HG02870 (cell line): ENCODE measurements around the gene AFAP1L1.
"Not testable (repeated sequence)": the region's sequence is repeated elsewhere in the genome, so short reads cannot be mapped to it uniquely, and the experiment has no call there.

Experiments
- ATAC-seq: cut with Tn5 transposase; IDR thresholded peaks from one replicate; pipeline ENCODE4 v1.9.1; 2021; ENCODE audit warnings: mild to moderate bottlenecking, moderate library complexity; ENCODE audit not compliant: unreplicated experiment

AFAP1L1 gene

DNA sequence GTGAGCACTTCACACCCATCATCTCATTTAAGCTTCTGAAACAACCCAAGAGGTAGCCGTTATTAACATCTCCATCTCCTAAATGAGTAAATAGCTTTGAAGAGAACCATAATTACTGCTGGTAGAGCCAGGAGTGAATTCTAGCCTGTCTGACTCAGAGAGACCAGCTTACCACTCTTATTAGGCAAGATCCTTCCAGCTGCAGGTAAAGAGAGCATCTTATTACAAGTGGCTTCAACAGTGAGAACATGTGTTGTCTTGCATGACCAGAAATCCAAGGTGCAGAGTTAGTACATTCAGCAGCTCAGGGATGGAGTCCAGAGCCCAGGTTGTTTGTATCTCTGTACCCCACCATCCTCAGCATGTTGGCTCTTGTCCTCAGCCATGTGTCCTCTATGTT, 10.9 kb upstream of the AFAP1L1 start:
- ATAC-seq: no peak

DNA sequence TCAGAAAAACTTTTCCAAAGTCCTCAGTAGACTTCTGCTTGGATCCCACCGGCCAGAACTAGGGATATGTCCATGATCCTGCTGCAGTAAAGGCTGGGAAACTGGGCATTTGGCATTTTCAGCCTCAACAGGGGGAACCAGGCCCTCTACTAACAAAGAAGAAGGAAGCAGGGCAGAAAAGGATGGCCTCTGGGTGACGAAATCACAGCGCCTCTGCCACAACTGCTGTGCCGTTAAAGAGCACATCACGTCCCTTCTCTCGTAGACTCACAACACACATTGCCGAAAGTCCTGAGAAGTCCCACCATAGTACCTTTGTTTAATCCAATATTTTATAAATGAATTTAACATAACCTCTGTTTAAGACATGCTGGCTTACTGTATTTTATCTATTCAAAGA, 10.4 kb upstream of the AFAP1L1 start:
- no peak for ATAC-seq

DNA sequence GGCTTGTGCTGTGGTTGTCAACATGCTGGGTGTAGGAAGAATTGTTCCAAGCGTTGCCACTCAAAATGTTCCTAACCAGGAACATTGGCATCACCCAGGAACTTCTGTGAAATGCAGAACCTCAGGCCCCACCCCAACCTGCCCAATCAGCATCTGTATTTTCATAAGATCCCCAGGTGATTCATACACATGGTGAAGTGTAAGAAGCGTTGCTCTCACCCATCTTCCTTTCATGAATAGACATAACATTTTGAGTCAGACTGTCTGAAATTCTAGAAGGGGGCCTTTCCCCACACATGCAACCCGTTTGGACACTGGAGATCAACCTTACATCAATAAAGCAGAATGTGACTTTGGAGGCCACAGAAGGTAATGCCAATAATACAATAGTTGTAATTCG, 9.3 kb upstream of the AFAP1L1 start:
- no peak for ATAC-seq

DNA sequence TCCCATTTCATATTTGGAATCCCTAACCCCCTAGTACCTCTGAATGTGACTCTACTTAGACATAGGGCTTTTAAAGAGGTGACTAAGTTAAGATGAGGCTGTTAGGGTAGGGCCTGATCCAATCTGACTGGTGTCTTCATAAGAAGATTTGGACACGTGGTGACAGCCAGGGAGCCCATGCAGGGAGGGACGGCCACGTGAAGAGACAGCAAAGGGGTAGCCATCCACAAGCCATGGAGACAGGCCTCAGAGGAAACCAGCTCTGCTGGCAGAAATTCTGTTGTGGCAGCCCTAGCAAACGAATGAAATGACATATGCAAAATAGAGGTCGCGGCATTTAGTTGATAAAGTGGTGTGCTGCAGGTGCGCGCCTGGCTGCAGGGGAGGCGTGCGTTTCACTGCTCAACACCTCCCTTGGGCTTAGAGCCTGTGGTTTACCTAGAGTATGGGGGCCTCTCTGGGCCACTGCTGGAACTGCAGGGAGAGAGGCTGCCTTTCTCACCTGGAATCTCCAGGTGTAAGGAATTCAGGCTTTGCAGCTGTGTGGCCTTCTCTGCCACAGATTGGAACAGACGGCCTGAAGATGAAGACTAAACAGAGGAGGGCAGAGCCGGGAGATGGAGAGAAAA, 7.1 kb upstream of the AFAP1L1 start:
- peak; percentile 78 for ATAC-seq

DNA sequence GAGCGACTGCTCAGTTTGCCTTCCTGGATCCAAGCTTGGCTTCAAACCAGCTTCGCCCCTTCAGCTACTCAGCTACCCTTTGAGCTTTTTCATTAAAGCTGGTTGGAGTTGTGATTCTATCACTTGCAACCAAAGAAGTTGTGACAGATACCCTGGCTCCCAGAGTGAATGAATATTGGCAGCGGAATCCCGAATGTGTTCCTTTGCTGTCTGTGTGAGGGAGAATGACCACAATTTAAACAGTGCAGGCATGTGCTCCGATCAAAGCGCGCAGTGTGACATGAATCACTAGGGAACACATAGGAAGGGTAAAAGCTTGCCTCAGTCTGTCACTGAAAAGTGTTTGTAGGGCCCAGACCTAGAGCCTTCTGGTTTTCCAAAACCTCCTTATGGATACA, 6.6 kb upstream of the AFAP1L1 start:
- ATAC-seq: no peak

DNA sequence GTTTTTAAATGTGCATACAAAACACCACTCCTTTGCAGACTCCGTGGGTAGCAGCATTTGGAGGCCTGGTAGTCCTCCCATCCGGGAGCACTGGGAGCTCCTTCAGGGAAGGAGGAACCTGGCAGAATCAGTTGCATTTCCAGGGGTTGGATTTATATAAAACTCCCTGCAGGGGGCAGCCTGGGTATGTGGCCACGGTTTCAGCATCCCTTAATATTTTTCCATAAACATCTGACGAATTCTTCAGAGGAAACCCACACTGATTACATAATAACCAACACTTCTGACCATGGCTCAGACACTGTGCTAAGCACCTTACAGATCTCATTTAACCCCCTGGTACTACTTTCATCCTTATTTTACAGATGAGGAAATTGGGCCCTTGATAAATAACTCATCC, 6.1 kb upstream of the AFAP1L1 start:
- no peak for ATAC-seq

DNA sequence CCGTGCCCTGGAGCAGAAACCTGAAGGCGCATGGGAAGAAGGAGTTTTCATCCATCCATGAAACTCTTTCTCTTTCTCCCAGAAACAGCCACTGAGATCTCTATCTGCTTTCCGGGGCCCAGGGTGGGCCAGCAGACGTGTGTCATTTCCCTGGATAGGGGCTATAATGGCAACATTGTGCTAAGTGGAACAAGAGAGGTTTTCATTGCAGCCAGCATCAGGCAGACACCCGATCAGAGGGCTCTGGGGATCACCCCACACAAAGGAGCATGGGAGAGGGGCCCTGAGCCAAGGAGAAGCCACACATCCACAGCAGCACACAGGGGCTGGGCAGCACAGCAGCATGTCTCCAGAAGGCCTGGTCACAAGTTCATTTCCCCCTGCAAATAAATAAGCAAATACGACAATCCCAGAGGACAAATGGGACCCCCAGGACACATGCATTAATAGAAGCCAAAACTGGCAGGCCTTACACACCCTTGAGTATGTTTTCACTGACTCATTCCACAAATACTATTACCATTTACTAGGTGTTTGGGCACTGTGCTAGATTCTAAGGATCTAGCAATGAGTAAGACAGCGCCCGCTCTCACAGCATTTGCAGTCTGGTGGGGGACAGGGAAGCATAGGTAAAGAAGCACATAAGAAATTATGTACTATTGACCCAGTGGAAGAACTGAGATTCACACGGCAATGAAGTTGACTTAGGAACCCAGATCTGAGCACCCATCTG, 4.3 kb upstream of the AFAP1L1 start:
- ATAC-seq: no peak

DNA sequence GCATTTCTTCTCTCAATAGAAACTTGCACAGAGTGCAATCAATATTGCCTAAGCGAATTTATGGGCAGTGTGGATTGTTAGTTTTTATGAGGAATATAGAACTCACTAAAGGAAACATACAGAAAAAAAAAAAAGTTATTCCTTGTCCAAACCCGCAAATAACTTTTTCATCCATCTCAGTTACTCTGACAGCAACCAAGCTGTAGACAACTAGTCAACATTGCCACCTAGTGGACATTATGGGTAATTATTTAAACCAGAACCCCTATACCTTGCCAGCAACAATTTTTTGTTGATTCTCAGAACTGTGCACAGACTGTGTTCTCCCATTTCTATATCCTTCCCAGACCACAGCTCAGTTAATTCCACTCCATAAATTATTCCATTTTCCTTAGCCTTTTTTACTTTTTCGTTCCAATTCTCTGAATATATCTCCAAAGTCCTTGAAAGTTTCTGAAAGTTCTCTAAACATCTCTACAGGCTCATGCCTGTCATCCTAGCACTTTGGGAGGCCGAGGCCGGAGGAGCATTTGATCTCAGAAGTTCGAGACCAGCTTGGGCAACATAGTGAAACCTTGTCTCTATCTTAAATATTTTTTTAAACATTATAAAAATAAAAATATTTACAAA, 2.6 kb upstream of the AFAP1L1 start:
- ATAC-seq: no peak

DNA sequence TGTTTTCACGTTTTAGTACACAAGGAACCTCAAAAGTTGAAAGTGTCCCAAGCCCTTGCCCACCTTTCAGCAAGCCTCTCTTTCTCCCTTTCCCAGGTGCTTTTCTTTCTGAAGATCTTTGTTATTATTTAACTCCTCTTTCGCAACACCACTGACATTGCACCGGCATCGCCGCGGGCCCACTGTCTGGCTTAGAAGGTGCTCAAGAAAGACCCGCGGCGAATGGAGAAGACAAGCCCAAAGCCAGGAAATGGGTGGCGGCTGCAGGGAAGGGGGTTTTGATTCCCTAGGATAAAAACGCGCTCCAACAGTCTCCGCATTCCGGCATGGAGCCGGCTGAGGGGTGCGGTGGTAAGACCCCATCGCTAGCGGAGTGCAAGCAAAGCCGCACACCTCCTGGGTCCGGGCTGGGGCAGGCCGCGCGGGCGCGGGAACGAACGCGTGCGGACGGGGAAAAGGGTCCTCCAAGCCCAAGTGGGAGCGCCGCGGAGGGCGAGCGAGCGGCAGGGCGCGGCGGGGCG, 404 bp upstream of the AFAP1L1 start:
- ATAC-seq: no peak

DNA sequence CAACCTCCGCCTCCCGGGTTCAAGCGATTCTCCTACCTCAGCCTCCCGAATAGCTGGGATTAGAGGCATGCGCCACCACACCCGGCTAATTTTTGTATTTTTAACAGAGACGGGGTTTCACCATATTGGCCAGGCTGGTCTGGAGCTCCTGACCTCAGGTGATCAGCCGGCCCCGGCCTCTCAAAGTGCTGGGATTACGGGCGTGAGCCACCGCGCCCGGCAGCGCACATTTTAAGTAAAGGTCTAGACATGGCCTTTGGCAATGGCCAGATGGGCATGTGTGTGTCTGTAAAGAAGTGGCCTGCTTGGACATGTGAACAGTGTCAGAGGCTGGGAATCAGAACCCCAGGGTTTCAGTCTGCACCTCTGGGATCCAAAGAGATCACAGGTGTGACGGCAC, 1.1 kb downstream of the AFAP1L1 start:
- ATAC-seq: not testable (repeated sequence)

DNA sequence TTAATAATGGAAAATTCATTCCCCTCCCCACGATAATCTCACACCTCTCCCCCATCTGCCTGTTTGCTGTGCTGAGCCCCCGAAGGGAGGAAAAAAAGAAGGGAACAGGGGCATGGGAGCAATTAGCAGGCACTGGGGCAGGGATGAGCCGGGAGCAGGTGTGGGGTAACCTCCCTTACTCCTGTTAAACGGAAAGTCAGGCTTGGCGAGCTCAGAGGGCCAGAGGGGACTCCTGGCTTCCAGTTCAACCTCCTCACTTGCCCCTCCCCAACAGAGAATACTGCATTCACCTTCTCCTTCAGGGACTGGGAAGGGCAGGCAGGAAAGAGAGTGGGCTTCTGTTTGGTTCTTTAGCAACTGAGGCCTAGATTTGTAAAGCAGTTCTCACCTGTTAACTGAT, 1.6 kb downstream of the AFAP1L1 start:
- no peak for ATAC-seq

DNA sequence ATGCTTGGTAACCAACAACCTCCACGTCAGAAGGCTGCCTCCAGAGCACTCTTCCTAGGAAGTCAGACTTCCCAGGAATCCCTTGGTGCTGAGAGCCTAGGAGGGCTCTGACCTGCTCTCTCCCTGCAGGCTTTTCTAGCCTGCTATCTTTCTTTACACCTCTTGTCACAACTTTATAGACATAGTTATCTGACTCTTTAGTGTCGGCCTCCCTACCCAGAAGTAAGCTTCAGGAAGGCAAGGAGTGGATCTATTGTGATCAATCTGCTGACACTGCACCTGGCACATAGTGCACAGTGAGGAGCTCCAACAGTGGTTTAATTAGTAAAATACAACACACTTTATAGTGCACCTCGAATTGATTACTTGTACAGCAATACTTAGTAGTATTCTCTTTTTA, 2.3 kb downstream of the AFAP1L1 start:
- ATAC-seq: no peak

DNA sequence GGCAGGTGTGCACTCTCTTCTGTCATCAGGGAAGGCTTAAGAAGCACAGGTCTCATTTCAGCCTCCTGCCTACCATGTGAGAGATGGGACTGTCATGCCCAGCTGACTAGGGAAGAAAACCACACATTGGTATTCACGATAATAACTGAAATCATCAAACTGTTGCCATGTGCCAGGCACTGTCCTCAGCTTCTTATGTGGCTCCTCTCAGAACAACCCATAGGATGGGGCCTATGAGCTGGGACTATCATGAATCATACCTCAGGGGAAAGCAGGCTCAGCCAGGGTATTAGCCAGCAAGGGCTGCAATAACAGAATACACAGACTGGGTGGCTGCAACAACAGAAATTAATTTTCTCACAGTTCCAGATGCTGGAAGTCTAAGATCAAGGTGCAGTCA, 3.3 kb downstream of the AFAP1L1 start:
- no peak for ATAC-seq

DNA sequence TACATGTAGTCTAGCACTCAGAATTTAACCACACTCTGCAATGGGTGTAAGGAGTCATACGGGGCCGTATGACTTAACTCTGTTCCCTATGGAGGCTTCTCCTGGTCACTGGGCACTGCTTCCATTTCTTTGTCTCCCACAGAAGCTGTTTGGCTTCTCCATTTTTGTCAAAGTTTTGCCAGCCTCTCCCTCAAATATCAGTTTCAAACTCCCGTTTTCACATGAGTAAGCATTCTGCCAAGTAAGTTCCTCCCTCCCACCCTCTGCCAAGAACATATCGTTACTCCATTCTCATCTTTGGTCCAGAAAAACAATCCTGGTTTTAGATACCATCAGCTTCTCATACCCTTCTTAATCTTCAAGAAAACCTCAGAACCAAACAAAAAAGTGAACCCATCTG, 6.1 kb downstream of the AFAP1L1 start:
- no peak for ATAC-seq

DNA sequence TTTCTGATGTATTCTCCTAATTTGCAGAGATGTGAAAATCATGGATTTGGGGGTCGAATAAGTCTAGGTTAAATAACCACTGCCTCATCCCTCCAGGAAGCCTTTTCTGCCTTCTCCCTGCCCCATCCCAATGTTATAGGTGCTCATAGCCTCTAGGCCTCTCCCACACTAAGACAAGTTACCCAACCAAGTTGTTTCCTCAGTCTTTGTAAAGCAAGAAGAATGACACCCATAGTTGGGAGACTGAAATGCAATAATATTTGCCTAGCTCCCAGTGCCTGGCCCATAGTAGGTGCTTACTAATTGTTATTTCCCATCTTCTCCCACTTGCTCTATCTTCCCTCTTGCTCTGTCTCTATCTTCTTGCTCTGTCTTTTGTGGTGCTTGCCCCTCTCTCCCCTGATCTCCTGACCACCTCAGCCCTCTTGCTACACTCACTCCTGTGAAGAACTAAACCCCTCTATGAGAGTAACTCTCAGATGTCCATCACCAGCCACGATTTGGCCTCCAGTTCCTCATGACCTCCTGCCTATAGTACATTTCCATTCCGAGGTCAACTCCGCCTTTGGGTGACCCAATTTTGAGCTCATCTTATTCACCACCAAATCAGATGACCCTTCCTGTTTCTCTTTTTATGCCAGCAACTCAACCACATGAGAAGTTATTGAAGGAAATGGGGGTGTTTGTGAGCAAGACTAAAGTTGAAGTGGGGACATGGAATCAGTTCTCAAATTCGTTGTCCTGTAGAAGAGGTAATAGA, 7.0 kb downstream of the AFAP1L1 start:
- no peak for ATAC-seq

DNA sequence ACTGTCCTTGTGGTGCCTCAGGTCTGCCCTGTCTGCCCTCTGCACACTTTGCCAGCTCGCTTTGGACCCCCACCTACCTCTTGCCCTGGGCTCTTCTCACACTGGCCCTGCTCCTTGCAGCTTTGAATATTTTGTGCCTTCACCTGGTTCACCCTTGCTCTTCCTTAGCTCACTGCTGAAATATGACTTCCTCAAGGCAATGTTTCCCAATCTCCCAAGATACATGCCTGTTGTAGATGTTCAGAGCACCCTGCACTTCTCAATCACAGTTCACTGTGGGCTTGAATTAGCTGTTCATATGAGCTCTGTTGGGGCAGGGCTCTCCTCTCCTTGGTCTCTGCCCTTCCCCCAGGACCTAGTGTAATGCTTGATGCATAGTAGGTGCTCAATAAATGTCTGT, 8.0 kb downstream of the AFAP1L1 start:
- ATAC-seq: no peak

DNA sequence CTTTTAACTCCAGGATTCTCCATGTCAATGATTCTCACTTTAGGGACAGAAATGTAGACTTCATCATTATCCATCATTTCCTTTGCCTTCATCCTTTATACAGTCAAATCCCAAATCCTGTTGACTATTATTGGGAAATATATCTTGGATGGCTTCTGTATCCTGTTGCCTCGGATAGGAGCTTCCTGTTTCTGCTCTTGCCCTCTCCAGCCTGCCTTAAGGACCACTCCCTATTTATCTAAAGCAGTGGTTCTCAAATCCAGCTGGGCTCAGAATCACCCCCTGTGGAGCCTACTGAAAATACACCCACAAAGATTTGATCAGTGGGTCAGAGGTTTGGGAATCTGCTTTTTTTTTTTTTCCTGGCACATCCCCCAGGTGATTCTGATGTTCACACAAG, 8.5 kb downstream of the AFAP1L1 start:
- ATAC-seq: no peak

DNA sequence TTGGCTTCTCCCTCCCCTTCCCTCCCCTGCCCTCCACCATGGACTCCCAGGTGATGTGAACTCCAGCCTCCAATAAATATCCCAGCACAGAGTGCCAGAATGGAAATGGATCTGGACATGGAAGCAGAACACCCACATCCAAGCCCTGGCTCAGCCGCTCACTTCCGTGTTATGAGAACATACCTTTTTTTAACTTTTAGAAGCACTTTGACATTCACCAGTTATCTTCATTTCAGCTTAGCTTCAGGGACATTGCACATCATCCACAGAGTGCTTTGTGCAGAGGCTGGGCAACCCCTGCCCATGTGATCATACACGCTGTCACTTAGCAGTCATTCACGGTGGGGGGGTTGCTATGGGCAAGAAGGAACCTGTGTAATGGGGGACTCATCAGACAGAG, 9.1 kb downstream of the AFAP1L1 start:
- ATAC-seq: no peak

DNA sequence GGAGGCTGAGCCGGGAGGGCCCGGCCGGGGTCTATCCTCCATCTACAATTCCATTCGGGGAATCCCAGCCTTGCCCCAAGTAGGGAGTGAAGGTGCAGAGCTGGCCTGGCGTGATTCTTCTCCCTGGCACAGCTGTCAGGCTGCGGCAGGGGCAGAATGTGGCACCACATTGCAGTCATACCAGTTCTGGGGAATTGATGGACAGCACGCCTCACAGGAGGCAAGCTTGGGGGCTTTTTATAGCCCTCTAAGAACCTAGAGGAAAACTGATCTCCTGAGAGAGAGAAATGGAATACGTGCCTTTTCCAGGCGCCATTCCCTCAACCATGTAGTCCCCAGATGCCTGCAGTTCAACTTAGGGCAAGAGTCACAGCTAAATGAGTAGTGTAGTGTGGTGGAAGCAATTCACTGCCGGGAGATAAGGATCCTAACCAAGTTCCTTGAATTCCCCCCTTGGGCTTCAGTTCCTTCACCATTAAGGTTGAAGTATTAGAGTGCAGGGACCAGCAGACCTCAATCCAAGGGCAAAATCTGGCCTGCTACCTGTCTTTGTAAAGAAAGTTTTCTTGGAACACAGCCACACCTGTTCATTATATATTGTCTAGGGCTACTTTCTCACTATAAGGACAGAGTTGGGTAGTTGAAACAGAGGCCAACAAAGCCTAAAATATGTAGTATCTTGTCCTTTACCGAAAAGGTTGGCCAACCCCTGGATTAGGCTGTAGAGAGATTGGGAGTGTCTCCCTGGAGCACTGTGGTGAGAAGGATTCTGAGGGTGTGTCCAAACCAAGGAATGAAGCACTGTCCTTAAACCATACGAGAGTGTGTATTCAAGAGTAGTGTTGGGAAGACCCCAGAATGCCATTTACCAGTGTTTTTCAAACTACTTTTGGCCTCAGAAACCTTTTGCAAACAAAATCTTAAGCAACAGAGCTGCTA, 10.6 kb downstream of the AFAP1L1 start:
- no peak for ATAC-seq

DNA sequence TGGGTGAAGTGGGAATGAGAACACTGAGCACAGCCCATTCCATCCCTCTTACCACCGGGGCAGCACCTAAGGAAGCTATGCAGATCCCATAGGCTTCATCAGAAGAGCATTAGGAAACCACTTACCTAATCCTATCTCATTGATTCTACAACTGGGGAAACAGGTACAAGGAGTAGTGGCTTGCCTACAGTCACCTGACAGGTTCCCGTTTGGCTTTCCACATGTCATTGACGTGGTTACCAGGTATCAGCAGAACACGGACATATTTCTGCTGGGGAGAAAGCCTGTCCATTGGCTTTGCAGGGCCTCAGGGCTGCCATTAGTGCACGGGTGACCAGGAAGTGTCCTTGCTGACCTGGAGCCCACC, 11.3 kb downstream of the AFAP1L1 start:
- ATAC-seq: no peak
